ENCODE measurements around the gene RNU1-3.
"Not testable (repeated sequence)": the region's sequence is repeated elsewhere in the genome, so short reads cannot be mapped to it uniquely, and the experiment has no call there.

Gene RNU1-3

GRCh38 chr1:16666502-16667413, at the start of gene RNU1-3:
TSS of gene RNU1-3 (minus strand) at chr1:16666948.
- DNase-seq = not testable (repeated sequence)

GRCh38 chr1:16713480-16713879, 46.7 kb upstream of the RNU1-3 start:
- not testable (repeated sequence) for DNase-seq

DNA sequence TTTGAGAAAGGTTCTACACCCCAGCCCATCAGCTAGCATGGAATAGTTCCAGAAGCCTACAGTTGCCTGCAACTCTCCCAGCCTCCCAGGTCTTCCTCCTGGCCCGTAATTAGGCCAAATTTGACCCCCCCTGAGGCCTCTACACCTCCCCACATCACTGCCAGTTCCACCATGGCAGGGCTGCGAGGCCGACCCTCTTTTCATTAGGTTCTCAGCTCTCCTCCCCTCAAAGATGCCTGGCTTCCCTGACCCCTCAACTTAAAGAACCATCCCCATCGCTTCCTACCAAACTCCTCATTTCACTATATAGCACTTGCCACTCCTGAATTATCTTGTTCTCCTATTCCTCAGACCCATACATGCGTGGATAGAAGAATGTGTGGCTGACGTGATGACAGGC, 46.2 kb upstream of the RNU1-3 start:
- DNase-seq = not testable (repeated sequence)

DNA sequence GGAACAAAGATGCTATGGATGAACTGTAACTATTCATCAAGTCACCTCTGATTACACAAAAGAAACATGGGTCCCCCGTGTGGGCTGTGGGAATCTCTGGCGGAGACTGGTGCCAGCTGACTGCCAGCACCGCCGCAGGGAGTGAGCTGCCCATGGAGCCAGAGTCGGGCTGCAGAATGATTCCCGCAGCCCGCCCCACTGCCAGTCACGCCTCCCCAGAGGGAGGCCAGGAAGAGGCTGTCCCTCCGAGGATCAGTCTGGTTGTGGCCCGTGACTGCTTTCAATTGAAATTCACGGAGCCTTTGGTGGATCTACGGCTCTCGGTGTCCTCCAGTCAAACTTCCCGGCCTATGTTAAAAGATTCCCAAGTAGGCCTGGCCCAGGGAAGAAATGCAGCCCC, 45.8 kb upstream of the RNU1-3 start:
- DNase-seq = not testable (repeated sequence)

DNA sequence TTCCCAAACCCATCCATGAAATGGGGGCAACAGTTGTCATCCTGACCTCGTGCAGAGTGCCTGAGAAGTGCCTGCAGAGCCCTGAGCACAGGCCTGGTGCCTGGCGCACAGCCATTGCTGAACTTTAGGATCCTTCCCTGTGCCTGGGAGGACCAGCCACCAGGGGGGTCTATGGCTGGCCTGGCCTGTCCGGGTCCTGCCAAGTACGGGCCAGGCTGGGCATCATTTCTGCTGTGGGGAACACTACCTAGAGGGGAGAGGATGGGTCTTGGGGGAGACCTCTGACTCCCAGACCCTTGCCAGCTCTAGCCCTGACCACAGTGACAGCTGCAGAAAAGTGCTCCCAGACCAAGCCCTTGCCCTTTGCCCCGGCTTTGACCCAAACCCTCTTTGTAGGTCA, 45.4 kb upstream of the RNU1-3 start:
- DNase-seq = not testable (repeated sequence)

GRCh38 chr1:16710618-16711017, 43.9 kb upstream of the RNU1-3 start:
- DNase-seq = not testable (repeated sequence)

DNA sequence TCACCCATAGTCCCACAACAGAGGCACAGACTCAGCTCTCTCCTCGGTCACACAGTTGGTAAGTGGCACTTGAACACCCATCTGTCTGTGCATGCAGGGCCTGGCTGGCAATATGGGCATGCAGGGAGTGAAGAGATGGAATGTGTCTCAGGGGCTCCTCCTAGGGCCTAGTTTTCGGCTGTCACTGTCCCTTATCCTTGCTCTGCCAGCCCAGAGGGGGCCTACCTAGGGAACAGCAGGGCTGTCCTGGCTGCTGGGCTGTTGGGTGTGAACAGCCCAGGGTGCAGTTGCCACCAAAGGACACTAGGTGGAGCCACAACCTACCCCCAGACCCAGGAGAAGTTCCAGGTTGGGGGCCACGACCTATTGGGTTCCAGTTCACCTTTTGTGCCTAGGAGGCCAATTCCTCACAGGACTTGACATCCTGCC, 42.9 kb upstream of the RNU1-3 start:
- DNase-seq = not testable (repeated sequence)

DNA sequence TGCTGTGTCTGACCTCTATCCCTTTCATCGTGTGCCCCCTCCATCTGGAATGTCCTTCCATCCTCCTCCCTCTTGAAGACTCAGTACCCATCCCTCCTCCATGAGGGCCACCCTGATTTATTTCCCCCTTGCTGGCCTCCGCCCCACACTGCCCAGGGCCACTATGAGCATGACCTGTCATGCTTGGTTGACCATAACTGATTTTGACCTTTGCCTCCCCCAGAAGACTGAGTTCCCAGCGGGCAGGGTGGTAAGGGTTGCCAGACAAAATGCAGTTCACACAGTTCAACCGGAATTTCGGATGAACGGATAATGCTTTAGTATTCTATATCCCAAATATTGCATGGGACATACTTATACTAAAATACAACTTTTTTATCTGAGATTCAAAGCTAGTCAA, 42.0 kb upstream of the RNU1-3 start:
- not testable (repeated sequence) for DNase-seq

GRCh38 chr1:16707130-16708093, 40.7 kb upstream of the RNU1-3 start:
- not testable (repeated sequence) for DNase-seq

DNA sequence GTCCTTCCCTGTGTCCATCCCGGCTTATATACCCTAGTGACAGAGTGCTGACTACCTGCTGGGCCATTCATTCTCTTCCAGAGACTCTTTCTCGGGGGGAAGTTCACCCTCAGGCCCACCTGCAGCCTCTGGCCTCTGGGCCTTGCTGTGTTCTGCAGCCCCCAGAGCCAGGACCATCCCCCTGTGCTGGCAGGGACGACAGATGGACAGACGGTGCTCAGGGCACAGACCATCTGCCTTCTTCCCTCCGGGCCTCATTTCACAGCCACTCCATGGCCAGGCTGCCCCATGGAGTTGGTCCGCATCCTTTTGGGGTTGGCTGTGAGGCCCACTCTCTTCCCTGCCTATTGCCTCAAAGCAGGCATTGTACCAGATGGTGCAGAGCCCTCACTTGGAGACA, 39.6 kb upstream of the RNU1-3 start:
- DNase-seq = not testable (repeated sequence)

GRCh38 chr1:16704502-16705100, 37.9 kb upstream of the RNU1-3 start:
- DNase-seq = not testable (repeated sequence)

- not testable (repeated sequence) for DNase-seq
These were observed 37.3 kb upstream of the RNU1-3 start for GRCh38 chr1:16704076-16704475.

DNA sequence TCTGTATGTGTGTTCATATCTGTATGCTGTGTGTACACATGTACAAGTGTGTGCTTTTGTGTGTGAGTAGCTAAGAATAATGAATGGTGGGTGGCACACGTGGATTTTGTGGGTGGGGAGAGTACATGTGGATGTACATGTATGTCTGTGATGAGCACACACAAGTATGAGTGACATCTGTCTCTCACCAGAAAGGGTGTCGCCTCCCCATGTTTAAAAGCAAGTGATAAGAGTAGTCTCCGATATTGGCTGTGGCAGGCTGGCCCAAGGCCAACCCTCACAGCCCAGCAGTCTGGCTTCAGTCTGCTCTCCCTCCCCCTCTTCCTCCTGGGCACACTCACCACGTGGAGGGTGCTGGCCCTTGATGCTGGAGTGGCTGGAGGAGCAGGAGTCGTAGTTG, 36.9 kb upstream of the RNU1-3 start:
- not testable (repeated sequence) for DNase-seq

- DNase-seq = not testable (repeated sequence)
These were observed 36.4 kb upstream of the RNU1-3 start for GRCh38 chr1:16703141-16703540.

DNA sequence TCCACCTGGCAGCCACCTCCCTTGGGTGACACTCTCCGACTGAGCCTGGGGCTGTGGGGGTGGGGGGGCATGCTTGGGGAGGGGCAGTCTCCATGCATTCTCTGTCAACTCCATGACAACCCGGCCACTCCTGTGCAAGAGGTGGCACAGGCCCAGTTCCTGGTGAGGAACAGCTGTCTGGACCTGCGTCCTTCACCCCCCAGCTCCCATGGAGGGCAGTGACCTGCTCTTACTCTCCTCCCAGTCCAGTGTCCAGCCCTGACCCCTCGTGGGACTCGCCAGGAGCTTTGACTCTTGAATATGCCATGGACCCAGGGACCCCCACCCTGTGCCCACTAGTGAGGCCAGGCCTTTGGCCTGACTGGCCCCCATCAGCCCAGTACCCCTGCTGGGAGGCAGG, 35.5 kb upstream of the RNU1-3 start:
- not testable (repeated sequence) for DNase-seq

- not testable (repeated sequence) for DNase-seq
These were observed 34.4 kb upstream of the RNU1-3 start for GRCh38 chr1:16701189-16701588.

DNA sequence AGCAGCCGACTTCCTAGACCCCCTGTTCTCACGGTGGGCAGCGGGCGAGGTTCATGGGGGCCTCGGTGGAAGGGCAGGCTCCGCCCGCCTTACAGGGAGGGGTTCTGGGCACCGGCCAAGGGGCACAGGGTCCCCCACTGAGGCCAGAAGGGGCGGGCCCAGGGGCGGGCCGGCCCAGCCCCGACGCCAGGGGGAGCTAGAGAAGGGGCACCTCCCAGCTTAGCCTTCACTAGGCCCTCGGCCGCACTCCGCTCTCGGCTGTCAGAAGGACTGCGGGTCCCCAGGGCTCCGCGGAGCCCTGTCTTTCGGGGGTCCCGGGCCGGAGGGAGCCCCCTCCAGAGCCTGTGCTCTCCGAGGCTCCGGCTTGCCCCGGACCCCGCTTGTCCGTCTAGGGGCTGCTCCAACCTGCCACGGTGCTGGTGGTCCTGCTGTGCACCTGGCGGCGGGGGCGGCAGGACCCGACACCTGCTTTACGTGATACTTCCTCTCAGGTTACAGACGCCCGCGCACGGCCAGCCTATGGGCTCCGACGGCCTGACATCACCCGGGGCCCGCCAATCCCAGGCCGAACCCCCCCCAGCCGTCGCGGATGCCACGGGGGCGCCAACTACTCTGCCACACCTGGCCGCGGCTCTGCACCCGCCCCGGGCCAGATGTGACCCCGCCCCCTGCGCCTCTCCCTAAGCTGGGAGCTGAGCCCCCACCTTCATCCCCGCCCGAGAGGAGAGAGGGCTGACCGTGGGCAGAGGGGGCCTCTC, 33.6 kb upstream of the RNU1-3 start:
- DNase-seq = not testable (repeated sequence)

DNA sequence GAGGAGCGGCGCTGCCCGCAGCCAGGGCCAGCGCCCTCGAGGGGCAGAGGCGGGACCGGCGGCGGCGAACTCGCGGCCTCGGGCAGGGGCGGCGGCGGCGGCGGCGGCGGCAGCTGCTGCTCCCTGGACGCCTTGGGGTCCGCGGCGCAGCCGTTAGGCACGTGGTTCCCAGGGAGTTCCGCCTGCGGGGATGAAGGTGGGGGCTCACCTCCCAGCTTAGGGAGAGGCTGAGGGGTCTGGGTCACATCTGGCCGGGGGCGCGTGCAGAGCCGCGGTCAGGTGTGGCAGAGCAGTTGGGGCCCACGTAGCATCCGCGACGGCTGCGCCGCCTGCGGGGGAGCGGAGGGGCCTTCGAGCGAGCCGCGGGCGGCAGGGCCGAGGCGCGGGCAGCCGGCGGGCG, 32.7 kb upstream of the RNU1-3 start:
- not testable (repeated sequence) for DNase-seq

DNA sequence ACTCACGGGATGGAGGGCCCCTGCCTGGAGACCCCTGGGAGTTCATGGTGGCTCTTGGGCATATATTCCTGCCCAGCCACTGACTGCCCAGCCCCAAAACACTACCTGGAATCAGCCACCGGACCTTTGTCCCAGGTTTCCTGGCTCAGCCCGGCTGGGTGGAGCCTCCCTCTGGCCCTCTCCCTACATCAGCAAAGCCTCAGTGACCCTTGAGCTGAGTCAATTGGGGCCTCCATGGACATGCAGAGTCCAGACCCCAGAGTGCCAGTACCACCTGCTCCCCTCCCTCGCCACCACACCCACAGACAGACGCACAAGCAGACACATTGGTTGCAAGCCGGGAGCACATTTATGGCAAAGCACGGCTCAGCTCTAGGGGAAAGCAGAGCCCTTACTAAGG, 30.4 kb upstream of the RNU1-3 start:
- DNase-seq = not testable (repeated sequence)

GRCh38 chr1:16696507-16697150, 29.9 kb upstream of the RNU1-3 start:
- not testable (repeated sequence) for DNase-seq

DNA sequence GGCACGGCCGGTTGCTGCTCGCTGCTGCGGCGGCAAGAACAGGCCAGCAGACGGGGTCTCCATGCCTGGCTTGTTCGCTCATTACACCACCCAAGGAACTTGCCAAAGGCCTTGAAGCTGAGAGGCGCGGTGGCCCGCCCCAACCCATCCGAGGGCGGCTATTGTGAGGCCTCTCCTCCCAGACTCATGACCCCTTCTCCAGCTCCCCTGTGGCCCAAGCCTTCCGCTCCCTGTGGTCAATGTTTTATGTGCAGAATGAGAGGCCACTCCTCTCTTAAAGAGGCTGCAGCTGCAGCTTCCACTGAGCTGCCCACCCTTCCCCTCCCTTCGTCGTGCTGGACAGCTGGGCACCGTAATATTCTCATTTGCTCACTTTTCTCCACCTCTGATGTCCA, 27.6 kb upstream of the RNU1-3 start:
- DNase-seq = not testable (repeated sequence)
